Endodermal cell (in vitro differentiated cells): ENCODE results near the gene HAGH. TPM values are rescaled to one million over a fixed set of nuclear protein-coding genes. Genes with fewer than 3 reads are reported as not detected.
A peak's percentile ranks its signal among the peaks of the same experiment; 100 is the strongest.

ENCODE experiments used
- DNase-seq: peaks from one replicate; pipeline ENCODE4 v3.0.0-alpha.2; 2017
- H3K27ac ChIP-seq: 2 replicates; pipeline ENCODE4 v1.5.1; 2013; ENCODE audit warnings: mild to moderate bottlenecking, low read depth, low read length, moderate library complexity
- H3K27me3 ChIP-seq: 2 replicates; pipeline ENCODE4 v1.6.1; 2013; ENCODE audit warnings: mild to moderate bottlenecking, low read length, moderate library complexity; ENCODE audit not compliant: insufficient read depth, control insufficient read depth, poor library complexity, severe bottlenecking
- H3K36me3 ChIP-seq: 2 replicates; pipeline ENCODE4 v1.7.0; 2013; ENCODE audit warnings: mild to moderate bottlenecking, low read length, moderate library complexity; ENCODE audit not compliant: control insufficient read depth, insufficient read depth
- H3K4me1 ChIP-seq: one replicate; pipeline ENCODE4 v1.7.0; 2013; ENCODE audit warnings: low read length; ENCODE audit not compliant: control insufficient read depth, insufficient read depth
- H3K4me3 ChIP-seq: 2 replicates; pipeline ENCODE4 v1.5.1; 2013; ENCODE audit warnings: mild to moderate bottlenecking, low read length, moderate library complexity
- H3K9ac ChIP-seq: 2 replicates; pipeline ENCODE4 v1.6.1; 2013; ENCODE audit warnings: mild to moderate bottlenecking, low read length, moderate library complexity; ENCODE audit not compliant: poor library complexity, severe bottlenecking; ENCODE audit errors: extremely low read depth
- H3K9me3 ChIP-seq: 2 replicates; pipeline ENCODE4 v1.6.1; 2013; ENCODE audit warnings: mild to moderate bottlenecking, low read length, moderate library complexity; ENCODE audit not compliant: control insufficient read depth
- H3K27ac Mint-ChIP-seq: 2 replicates; pipeline ENCODE4 v1.8.0; 2020; ENCODE audit warnings: mixed read lengths
- H3K27me3 Mint-ChIP-seq: 2 replicates; pipeline ENCODE4 v1.8.0; 2021; ENCODE audit warnings: mild to moderate bottlenecking, mixed read lengths; ENCODE audit not compliant: insufficient read depth
- H3K36me3 Mint-ChIP-seq: 2 replicates; pipeline ENCODE4 v1.8.0; 2020; ENCODE audit warnings: low read depth, mixed read lengths
- H3K4me1 Mint-ChIP-seq: 2 replicates; pipeline ENCODE4 v1.8.0; 2020; ENCODE audit warnings: mixed read lengths
- H3K4me3 Mint-ChIP-seq: 2 replicates; pipeline ENCODE4 v1.8.0; 2020; ENCODE audit warnings: mild to moderate bottlenecking, moderate library complexity, mixed read lengths
- H3K9me3 Mint-ChIP-seq: 2 replicates; pipeline ENCODE4 v1.8.0; 2020; ENCODE audit warnings: mild to moderate bottlenecking, mixed read lengths
- CTCF ChIP-seq: fragments of 200-600 bp; sonication (generic); conservative IDR thresholded peaks from 2 replicates; pipeline ENCODE4 v1.5.0; 2021; ENCODE audit warnings: antibody characterized with exemption, mild to moderate bottlenecking
- WGBS, 2 experiments: methylation state at CpG; one replicate each; pipeline versions ENCODE4 v1.1.5 to v1.1.7; 2013; ENCODE audit warnings: missing lambda C conversion rate in 2 of 2, mixed read lengths in 1 of 2; ENCODE audit not compliant: insufficient coverage in 1 of 2, insufficient read length in 1 of 2; 5-methylcytosine and 5-hydroxymethylcytosine counted together
- total RNA-seq, 2 donors: library from RNA; stranded (reverse); fragmentation: NEBNext Ultra II Directional in 1 of 2; extraction: Animal tissue kit (Norgen Biotek cat#: 25700) in 1 of 2; gene quantifications; 2 replicates in 1 of 2; 3 replicates in 1 of 2; pipeline ENCODE4 v1.2.1, GENCODE V29; 2021

Gene HAGH
- total RNA-seq, 2 donors from 2014 or later: 47.8 to 52.9 TPM

- WGBS, 2 experiments: 91 to 92% methylated on average over 29 to 59 of the region's 59 CpGs
- Histone ChIP-seq H3K4me1 (no peaks in the 10 kb centered on the region), H3K4me3 (no peak overlapping the region), H3K36me3 (no peaks in the 10 kb centered on the region), H3K27me3 (no peaks in the 10 kb centered on the region), H3K9me3 (no peaks in the 10 kb centered on the region), H3K9ac (no peak overlapping the region), H3K27ac (no peak overlapping the region)
- peaks cover 12% of the 10 kb centered on the region for H3K36me3 Mint-ChIP-seq
- no peak overlapping the region for H3K27ac Mint-ChIP-seq
- peaks cover 12% of the 10 kb centered on the region for H3K9me3 Mint-ChIP-seq
- H3K27me3 Mint-ChIP-seq: no peaks in the 10 kb centered on the region
- no peak overlapping the region for H3K4me3 Mint-ChIP-seq
- TF ChIP-seq CTCF: no peak
- H3K4me1 Mint-ChIP-seq: no peaks in the 10 kb centered on the region
- DNase-seq: peak; percentile 55
Measured at GRCh38 chr16:1791943-1792812, 34.4 kb downstream of the HAGH start.

- no peak overlapping the region for H3K4me3 Mint-ChIP-seq
- no peak overlapping the region for H3K9ac ChIP-seq
- H3K9me3 Mint-ChIP-seq: peaks cover 4% of the 10 kb centered on the region
- H3K27me3 Mint-ChIP-seq: no peaks in the 10 kb centered on the region
- H3K27ac Mint-ChIP-seq: no peak overlapping the region
- H3K9me3 ChIP-seq: no peaks in the 10 kb centered on the region
- H3K4me1 Mint-ChIP-seq: no peaks in the 10 kb centered on the region
- no peaks in the 10 kb centered on the region for H3K27me3 ChIP-seq
- peak; percentile 43 for DNase-seq
- no peak overlapping the region for H3K27ac ChIP-seq
- H3K36me3 ChIP-seq: no peaks in the 10 kb centered on the region
- no peak for TF ChIP-seq CTCF
- no peaks in the 10 kb centered on the region for H3K4me1 ChIP-seq
- H3K4me3 ChIP-seq: no peak overlapping the region
- peaks cover 7% of the 10 kb centered on the region for H3K36me3 Mint-ChIP-seq
- WGBS, 2 experiments: 94 to 97% methylated on average over 49 to 53 of the region's 53 CpGs
Measured at GRCh38 chr16:1791256-1791942, 35.2 kb downstream of the HAGH start.

GRCh38 chr16:1790611-1791255 lies 35.9 kb downstream of the HAGH start:
- Histone ChIP-seq H3K9ac (no peak overlapping the region), H3K36me3 (peaks cover 2% of the 10 kb centered on the region), H3K27me3 (no peaks in the 10 kb centered on the region), H3K4me3 (no peak overlapping the region), H3K4me1 (no peaks in the 10 kb centered on the region), H3K27ac (no peak overlapping the region), H3K9me3 (no peaks in the 10 kb centered on the region)
- Mint-ChIP-seq H3K9me3 (no peaks in the 10 kb centered on the region), H3K4me1 (no peaks in the 10 kb centered on the region), H3K4me3 (no peak overlapping the region), H3K27ac (no peak overlapping the region), H3K36me3 (peaks cover 11% of the 10 kb centered on the region), H3K27me3 (no peaks in the 10 kb centered on the region)
- 95 to 97% methylated on average over 42 to 44 of the region's 44 CpGs for WGBS, 2 experiments
- TF ChIP-seq CTCF: no peak
- peak; percentile 39 for DNase-seq
